ENCODE data around the gene GALNT9.

GRCh38 chr12:132211816-132212215 is 117.6 kb downstream of the GALNT9 start:
- TF ChIP-seq, protein P1, sequence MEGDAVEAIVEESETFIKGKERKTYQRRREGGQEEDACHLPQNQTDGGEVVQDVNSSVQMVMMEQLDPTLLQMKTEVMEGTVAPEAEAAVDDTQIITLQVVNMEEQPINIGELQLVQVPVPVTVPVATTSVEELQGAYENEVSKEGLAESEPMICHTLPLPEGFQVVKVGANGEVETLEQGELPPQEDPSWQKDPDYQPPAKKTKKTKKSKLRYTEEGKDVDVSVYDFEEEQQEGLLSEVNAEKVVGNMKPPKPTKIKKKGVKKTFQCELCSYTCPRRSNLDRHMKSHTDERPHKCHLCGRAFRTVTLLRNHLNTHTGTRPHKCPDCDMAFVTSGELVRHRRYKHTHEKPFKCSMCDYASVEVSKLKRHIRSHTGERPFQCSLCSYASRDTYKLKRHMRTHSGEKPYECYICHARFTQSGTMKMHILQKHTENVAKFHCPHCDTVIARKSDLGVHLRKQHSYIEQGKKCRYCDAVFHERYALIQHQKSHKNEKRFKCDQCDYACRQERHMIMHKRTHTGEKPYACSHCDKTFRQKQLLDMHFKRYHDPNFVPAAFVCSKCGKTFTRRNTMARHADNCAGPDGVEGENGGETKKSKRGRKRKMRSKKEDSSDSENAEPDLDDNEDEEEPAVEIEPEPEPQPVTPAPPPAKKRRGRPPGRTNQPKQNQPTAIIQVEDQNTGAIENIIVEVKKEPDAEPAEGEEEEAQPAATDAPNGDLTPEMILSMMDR (conservative IDR thresholded peaks at IDR 0.05 in 1 of 2, IDR thresholded peaks at IDR 0.05 in 1 of 2; ENCODE audit: low read depth in 1 of 2, low read length in 2 of 2): no peak
- TF ChIP-seq EZH2 (IDR thresholded peaks at IDR 0.05; ENCODE audit: low read length, missing control alignments): no peak
